MM.1S (cell line): Measurements from ENCODE around the gene VEGFB.

Experiments used
- DNase-seq: peaks from one replicate; pipeline ENCODE4 v3.0.0-alpha.2; 2015
- H2AFZ ChIP-seq: fragments of 300-600 bp; sonication (generic); 2 replicates; pipeline ENCODE4 v1.6.0; 2016; ENCODE audit warnings: antibody characterized with exemption, low read length
- H3F3A ChIP-seq: fragments of 300-600 bp; sonication (generic); 2 replicates; pipeline ENCODE4 v1.6.1; 2016; ENCODE audit warnings: mild to moderate bottlenecking, antibody characterized with exemption, low read length, moderate library complexity, mixed read lengths; ENCODE audit not compliant: insufficient read depth
- H3K27ac ChIP-seq: fragments of 300-600 bp; sonication (generic); 2 replicates; pipeline ENCODE4 v1.5.1; 2016; ENCODE audit warnings: mild to moderate bottlenecking, low read length
- H3K27me3 ChIP-seq: fragments of 300-600 bp; sonication (generic); replicated peaks from 2 replicates; pipeline ENCODE4 v1.6.0; 2016; ENCODE audit warnings: low read length; ENCODE audit not compliant: insufficient read depth
- H3K36me3 ChIP-seq: fragments of 300-600 bp; sonication (generic); replicated peaks from 2 replicates; pipeline ENCODE4 v1.6.1; 2016; ENCODE audit warnings: mild to moderate bottlenecking, low read length, mixed read lengths; ENCODE audit not compliant: insufficient read depth
- H3K4me1 ChIP-seq: fragments of 300-600 bp; sonication (generic); 2 replicates; pipeline ENCODE4 v1.6.1; 2016; ENCODE audit warnings: low read length, mixed read lengths
- H3K4me2 ChIP-seq: fragments of 300-600 bp; sonication (generic); 2 replicates; pipeline ENCODE4 v1.6.0; 2016; ENCODE audit warnings: low read depth, low read length
- H3K4me3 ChIP-seq: fragments of 300-600 bp; sonication (generic); 2 replicates; pipeline ENCODE4 v1.5.1; 2016; ENCODE audit warnings: low read length, mixed read lengths
- H3K79me2 ChIP-seq: fragments of 300-600 bp; sonication (generic); 2 replicates; pipeline ENCODE4 v1.6.1; 2016; ENCODE audit warnings: mixed run types, low read length, mixed read lengths
- H3K9ac ChIP-seq: fragments of 300-600 bp; sonication (generic); 2 replicates; pipeline ENCODE4 v1.6.1; 2016; ENCODE audit warnings: low read length, mixed read lengths
- H3K9me2 ChIP-seq: fragments of 300-600 bp; sonication (generic); replicated peaks from 2 replicates; pipeline ENCODE4 v1.6.1; 2016; ENCODE audit warnings: mild to moderate bottlenecking, low read length, mixed read lengths; ENCODE audit not compliant: insufficient read depth
- H3K9me3 ChIP-seq: fragments of 300-600 bp; sonication (generic); replicated peaks from 2 replicates; pipeline ENCODE4 v1.6.1; 2016; ENCODE audit warnings: mild to moderate bottlenecking, low read length, mixed read lengths; ENCODE audit not compliant: insufficient read depth
- H4K20me1 ChIP-seq: fragments of 300-600 bp; sonication (generic); 2 replicates; pipeline ENCODE4 v1.6.1; 2016; ENCODE audit warnings: mild to moderate bottlenecking, low read length, moderate library complexity, mixed read lengths; ENCODE audit not compliant: insufficient read depth
- CTCF ChIP-seq: fragments of 300-600 bp; sonication (generic); IDR thresholded peaks from 2 replicates; pipeline ENCODE4 v1.5.1; 2016; ENCODE audit warnings: antibody characterized with exemption, low read length, mixed read lengths
- EZH2 ChIP-seq: fragments of 300-600 bp; sonication (generic); optimal IDR thresholded peaks from 2 replicates; pipeline ENCODE3; 2017; ENCODE audit warnings: low read depth, mild to moderate bottlenecking, antibody characterized with exemption, low read length, mixed read lengths
- EZH2phosphoT487 ChIP-seq: fragments of 300-600 bp; sonication (generic); IDR thresholded peaks from 2 replicates; pipeline ENCODE4 v1.6.1; 2018; ENCODE audit warnings: antibody characterized with exemption, low read length

The VEGFB gene

GRCh38 chr11:64232182-64232966, 2.0 kb upstream of the VEGFB start:
- Histone ChIP-seq H4K20me1 (no peaks in the 10 kb centered on the region), H3K4me2 (no peak overlapping the region), H2AFZ (no peak overlapping the region), H3K27ac (no peak overlapping the region), H3K4me1 (peaks cover 6% of the 10 kb centered on the region), H3K9ac (no peak overlapping the region), H3F3A (peaks cover 10% of the 10 kb centered on the region), H3K9me2 (no peaks in the 10 kb centered on the region), H3K27me3 (no peaks in the 10 kb centered on the region), H3K4me3 (no peak overlapping the region), H3K79me2 (peaks cover 20% of the 10 kb centered on the region), H3K9me3 (no peaks in the 10 kb centered on the region), H3K36me3 (no peaks in the 10 kb centered on the region)
- TF ChIP-seq EZH2, result no peak
- no peak for TF ChIP-seq EZH2phosphoT487
- TF ChIP-seq CTCF, result no peak
- DNase-seq, result no peak

DNA sequence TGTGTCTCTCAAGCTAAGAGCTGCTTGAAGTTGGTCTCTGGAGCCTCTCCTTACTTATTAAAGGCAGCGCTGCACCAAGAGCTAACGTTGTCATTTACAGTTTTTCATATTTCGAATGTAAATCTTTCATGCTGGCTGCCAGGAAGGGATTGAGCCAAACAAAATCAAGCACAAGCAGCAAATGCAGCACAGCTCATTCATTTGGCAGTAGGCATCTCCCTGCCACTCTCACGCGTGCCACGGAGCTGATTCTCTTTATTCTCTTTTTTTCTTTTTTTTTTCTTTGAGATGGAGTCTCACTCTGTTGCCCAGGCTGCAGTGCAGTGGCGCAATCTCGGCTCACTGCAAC, 1.4 kb upstream of the VEGFB start:
- DNase-seq, result no peak
- H3K9ac ChIP-seq, result no peak overlapping the region
- H3K27ac ChIP-seq, result no peak overlapping the region
- H3F3A ChIP-seq, result peaks cover 10% of the 10 kb centered on the region
- no peak overlapping the region for H3K4me3 ChIP-seq
- H4K20me1 ChIP-seq, result no peaks in the 10 kb centered on the region
- H3K36me3 ChIP-seq, result no peaks in the 10 kb centered on the region
- no peaks in the 10 kb centered on the region for H3K27me3 ChIP-seq
- H3K4me2 ChIP-seq, result no peak overlapping the region
- H3K79me2 ChIP-seq, result peaks cover 18% of the 10 kb centered on the region
- H3K4me1 ChIP-seq, result peaks cover 4% of the 10 kb centered on the region; the same call in 1 of the 2 replicates
- TF ChIP-seq EZH2 (no peak), CTCF (no peak), EZH2phosphoT487 (no peak)
- no peaks in the 10 kb centered on the region for H3K9me2 ChIP-seq
- no peak overlapping the region for H2AFZ ChIP-seq
- no peaks in the 10 kb centered on the region for H3K9me3 ChIP-seq

GRCh38 chr11:64234647-64235379, 429 bp downstream of the VEGFB start:
- Histone ChIP-seq H3K4me2 (peak overlapping the region; percentile 88), H3K9me2 (no peaks in the 10 kb centered on the region), H3K4me3 (peak overlapping the region; percentile 73), H3K9me3 (no peaks in the 10 kb centered on the region), H3K4me1 (peaks cover 10% of the 10 kb centered on the region), H4K20me1 (no peaks in the 10 kb centered on the region), H3K9ac (peak overlapping the region; percentile 46; the same call in 1 of the 2 replicates), H3K36me3 (no peaks in the 10 kb centered on the region), H3K79me2 (peaks cover 18% of the 10 kb centered on the region), H3K27me3 (no peaks in the 10 kb centered on the region), H2AFZ (peak overlapping the region; percentile 35), H3K27ac (no peak overlapping the region), H3F3A (peaks cover 20% of the 10 kb centered on the region)
- peak; percentile 60 for DNase-seq
- no peak for TF ChIP-seq EZH2phosphoT487
- TF ChIP-seq EZH2, result no peak
- TF ChIP-seq CTCF, result no peak
